LNCaP clone FGC (cell line): ENCODE data around the gene TMEM131.
"Not testable (repeated sequence)": the region's sequence is repeated elsewhere in the genome, so short reads cannot be mapped to it uniquely, and the experiment has no call there.

Experiments
- DNase-seq: peaks from one replicate; pipeline ENCODE4 v3.0.0-alpha.2; 2011; ENCODE audit warnings: low read depth
- H3K4me3 ChIP-seq: 2 replicates; pipeline ENCODE4 v1.5.1; 2011; ENCODE audit warnings: mild to moderate bottlenecking, low read depth, low read length, control low read depth
- CTCF ChIP-seq: IDR thresholded peaks from 2 replicates; pipeline ENCODE4 v1.5.1; 2012; ENCODE audit warnings: mild to moderate bottlenecking; ENCODE audit not compliant: control insufficient read depth, insufficient read depth; ENCODE audit errors: extremely low read depth

The TMEM131 gene

GRCh38 chr2:97965116-97965515 is 30.6 kb downstream of the TMEM131 start:
- H3K4me3 ChIP-seq: no peak overlapping the region
- TF ChIP-seq CTCF: no peak
- DNase-seq: no peak

- no peak overlapping the region for H3K4me3 ChIP-seq
- no peak for DNase-seq
- TF ChIP-seq CTCF: no peak
Observed at GRCh38 chr2:97963880-97964279, 31.9 kb downstream of the TMEM131 start.

GRCh38 chr2:97963079-97963406 is 32.7 kb downstream of the TMEM131 start:
- DNase-seq: no peak
- TF ChIP-seq CTCF: no peak
- H3K4me3 ChIP-seq: no peak overlapping the region

- no peak for TF ChIP-seq CTCF
- no peak overlapping the region for H3K4me3 ChIP-seq
- no peak for DNase-seq
Observed at GRCh38 chr2:97961534-97961933, 34.2 kb downstream of the TMEM131 start.

- no peak overlapping the region for H3K4me3 ChIP-seq
- no peak for TF ChIP-seq CTCF
- no peak for DNase-seq
Observed at GRCh38 chr2:97958184-97958583, 37.6 kb downstream of the TMEM131 start.

GRCh38 chr2:97957432-97958183 is 38.1 kb downstream of the TMEM131 start:
- no peak for DNase-seq
- TF ChIP-seq CTCF: no peak
- no peak overlapping the region for H3K4me3 ChIP-seq

- not testable (repeated sequence) for H3K4me3 ChIP-seq, DNase-seq
Observed at GRCh38 chr2:97956753-97957152, 39.0 kb downstream of the TMEM131 start.
